ENCODE data around the gene CHCHD10.
A peak's percentile ranks its signal among the peaks of the same experiment; 100 is the strongest.

CHCHD10 gene

GRCh38 chr22:23767303-23767672 lies 484 bp downstream of the CHCHD10 start:
- peaks cover 51% of the 10 kb centered on the region for H3K4me1 Mint-ChIP-seq (ENCODE audit: low read depth)
- H3K9me3 Mint-ChIP-seq (ENCODE audit: low read depth), result no peaks in the 10 kb centered on the region
- H3K4me3 Mint-ChIP-seq, result peak overlapping the region; percentile 83
- H3K36me3 Mint-ChIP-seq, result no peaks in the 10 kb centered on the region
- no peaks in the 10 kb centered on the region for H3K27me3 Mint-ChIP-seq
- peak overlapping the region; percentile 70 for H3K27ac Mint-ChIP-seq

- Mint-ChIP-seq H3K9me3 (ENCODE audit: low read depth) (no peaks in the 10 kb centered on the region), H3K36me3 (no peaks in the 10 kb centered on the region), H3K4me1 (ENCODE audit: low read depth) (peaks cover 42% of the 10 kb centered on the region), H3K4me3 (peak overlapping the region; percentile 69), H3K27me3 (no peaks in the 10 kb centered on the region), H3K27ac (peak overlapping the region; percentile 46)
Measured at GRCh38 chr22:23764899-23765881, 2.6 kb downstream of the CHCHD10 start.

- H3K4me3 Mint-ChIP-seq, result peak overlapping the region; percentile 76
- no peaks in the 10 kb centered on the region for H3K9me3 Mint-ChIP-seq (ENCODE audit: low read depth)
- H3K36me3 Mint-ChIP-seq, result no peaks in the 10 kb centered on the region
- H3K27me3 Mint-ChIP-seq, result no peaks in the 10 kb centered on the region
- peaks cover 40% of the 10 kb centered on the region for H3K4me1 Mint-ChIP-seq (ENCODE audit: low read depth)
- peak overlapping the region; percentile 75 for H3K27ac Mint-ChIP-seq
Measured at GRCh38 chr22:23763954-23764353, 3.8 kb downstream of the CHCHD10 start.

GRCh38 chr22:23763579-23763945 lies 4.2 kb downstream of the CHCHD10 start:
- H3K27ac Mint-ChIP-seq, result peak overlapping the region; percentile 75
- H3K4me3 Mint-ChIP-seq, result peak overlapping the region; percentile 76
- H3K4me1 Mint-ChIP-seq (ENCODE audit: low read depth), result peaks cover 40% of the 10 kb centered on the region

GRCh38 chr22:23762842-23763578 lies 4.8 kb downstream of the CHCHD10 start, which contains the start of gene C22orf15:
Gene C22orf15, plus strand, starts transcription at chr22:23762990. Its CDS starts 317 bp downstream, at chr22:23763307.
- Mint-ChIP-seq H3K27ac (peak within 1 kb of the TSS; percentile 75), H3K9me3 (ENCODE audit: low read depth) (no peaks in the 10 kb centered on the region), H3K36me3 (no peaks in the 10 kb centered on the region), H3K4me1 (ENCODE audit: low read depth) (peaks cover 40% of the 10 kb centered on the region), H3K4me3 (peak within 1 kb of the TSS; percentile 76), H3K27me3 (no peaks in the 10 kb centered on the region)

More at GRCh38 chr22:23763579-23763945, 4.2 kb downstream of the CHCHD10 start:
- no peaks in the 10 kb centered on the region for H3K27me3 Mint-ChIP-seq
- no peaks in the 10 kb centered on the region for H3K36me3 Mint-ChIP-seq
- H3K9me3 Mint-ChIP-seq (ENCODE audit: low read depth), result no peaks in the 10 kb centered on the region

- Mint-ChIP-seq H3K27ac (no peak overlapping the region), H3K4me1 (ENCODE audit: low read depth) (peaks cover 26% of the 10 kb centered on the region), H3K36me3 (no peaks in the 10 kb centered on the region), H3K4me3 (no peak overlapping the region), H3K27me3 (no peaks in the 10 kb centered on the region), H3K9me3 (ENCODE audit: low read depth) (no peaks in the 10 kb centered on the region)
Measured at GRCh38 chr22:23760056-23760455, 7.7 kb downstream of the CHCHD10 start.

- Mint-ChIP-seq H3K27me3 (no peaks in the 10 kb centered on the region), H3K4me1 (ENCODE audit: low read depth) (peaks cover 21% of the 10 kb centered on the region)
Measured at GRCh38 chr22:23759566-23759965, 8.2 kb downstream of the CHCHD10 start.

GRCh38 chr22:23756891-23757290 lies 10.9 kb downstream of the CHCHD10 start:
- H3K9me3 Mint-ChIP-seq (ENCODE audit: low read depth), result no peaks in the 10 kb centered on the region
- no peaks in the 10 kb centered on the region for H3K27me3 Mint-ChIP-seq
- no peaks in the 10 kb centered on the region for H3K4me1 Mint-ChIP-seq (ENCODE audit: low read depth)
- no peak overlapping the region for H3K4me3 Mint-ChIP-seq
- H3K27ac Mint-ChIP-seq, result no peak overlapping the region
- no peaks in the 10 kb centered on the region for H3K36me3 Mint-ChIP-seq

More at GRCh38 chr22:23759566-23759965, 8.2 kb downstream of the CHCHD10 start:
- Mint-ChIP-seq H3K4me3 (no peak overlapping the region), H3K9me3 (ENCODE audit: low read depth) (no peaks in the 10 kb centered on the region), H3K27ac (no peak overlapping the region), H3K36me3 (no peaks in the 10 kb centered on the region)

- H3K4me1 Mint-ChIP-seq (ENCODE audit: low read depth), result no peaks in the 10 kb centered on the region
Measured at GRCh38 chr22:23755711-23756110, 12.1 kb downstream of the CHCHD10 start.

GRCh38 chr22:23754980-23755636 lies 12.7 kb downstream of the CHCHD10 start:
- no peak overlapping the region for H3K27ac Mint-ChIP-seq

More at GRCh38 chr22:23755711-23756110, 12.1 kb downstream of the CHCHD10 start:
- Mint-ChIP-seq H3K9me3 (ENCODE audit: low read depth) (no peaks in the 10 kb centered on the region), H3K27ac (no peak overlapping the region), H3K4me3 (no peak overlapping the region), H3K36me3 (no peaks in the 10 kb centered on the region), H3K27me3 (no peaks in the 10 kb centered on the region)

GRCh38 chr22:23754220-23754919 lies 13.4 kb downstream of the CHCHD10 start, which contains the start of gene VPREB3:
Gene VPREB3, minus strand, starts transcription at chr22:23754425. Its CDS starts 62 bp downstream, at chr22:23754363.
- Mint-ChIP-seq H3K4me3 (no peak within 1 kb of the TSS), H3K27me3 (no peaks in the 10 kb centered on the region), H3K36me3 (no peaks in the 10 kb centered on the region), H3K9me3 (ENCODE audit: low read depth) (no peaks in the 10 kb centered on the region), H3K27ac (no peak within 1 kb of the TSS), H3K4me1 (ENCODE audit: low read depth) (peaks cover 8% of the 10 kb centered on the region)

More at GRCh38 chr22:23754980-23755636, 12.7 kb downstream of the CHCHD10 start:
- Mint-ChIP-seq H3K36me3 (no peaks in the 10 kb centered on the region), H3K9me3 (ENCODE audit: low read depth) (no peaks in the 10 kb centered on the region), H3K4me1 (ENCODE audit: low read depth) (peaks cover 4% of the 10 kb centered on the region), H3K4me3 (no peak overlapping the region), H3K27me3 (no peaks in the 10 kb centered on the region)

GRCh38 chr22:23753385-23753784 lies 14.4 kb downstream of the CHCHD10 start:
- Mint-ChIP-seq H3K36me3 (no peaks in the 10 kb centered on the region), H3K27me3 (no peaks in the 10 kb centered on the region), H3K4me1 (ENCODE audit: low read depth) (peaks cover 8% of the 10 kb centered on the region), H3K27ac (no peak overlapping the region), H3K4me3 (no peak overlapping the region), H3K9me3 (ENCODE audit: low read depth) (no peaks in the 10 kb centered on the region)

GRCh38 chr22:23752750-23753149 lies 15.0 kb downstream of the CHCHD10 start:
- no peak overlapping the region for H3K4me3 Mint-ChIP-seq
- no peak overlapping the region for H3K27ac Mint-ChIP-seq
- H3K9me3 Mint-ChIP-seq (ENCODE audit: low read depth), result no peaks in the 10 kb centered on the region
- no peaks in the 10 kb centered on the region for H3K36me3 Mint-ChIP-seq
- H3K27me3 Mint-ChIP-seq, result no peaks in the 10 kb centered on the region
- peaks cover 8% of the 10 kb centered on the region for H3K4me1 Mint-ChIP-seq (ENCODE audit: low read depth)

- H3K4me1 Mint-ChIP-seq (ENCODE audit: low read depth), result peaks cover 8% of the 10 kb centered on the region
- H3K9me3 Mint-ChIP-seq (ENCODE audit: low read depth), result no peaks in the 10 kb centered on the region
- no peaks in the 10 kb centered on the region for H3K27me3 Mint-ChIP-seq
- no peaks in the 10 kb centered on the region for H3K36me3 Mint-ChIP-seq
- H3K4me3 Mint-ChIP-seq, result peak overlapping the region; percentile 71
- peak overlapping the region; percentile 72 for H3K27ac Mint-ChIP-seq
Measured at GRCh38 chr22:23752090-23752691, 15.6 kb downstream of the CHCHD10 start.

Data from activated naive CD8-positive, alpha-beta T cell (primary cell).